GM21515 (cell line): Measurements from ENCODE around the gene PDCL3.

Experiments
- ATAC-seq: cut with Tn5 transposase; IDR thresholded peaks from one replicate; pipeline ENCODE4 v1.9.1; 2021; ENCODE audit not compliant: unreplicated experiment

PDCL3 gene

GRCh38 chr2:100562613-100563406 lies at the start of gene PDCL3:
Gene PDCL3 (plus strand): TSS chr2:100562993. CDS start chr2:100563068, 75 bp downstream.
- ATAC-seq, result peak; percentile 94

GRCh38 chr2:100513650-100514049 lies 49.1 kb upstream of the PDCL3 start:
- ATAC-seq, result no peak

GRCh38 chr2:100517556-100517955 lies 45.2 kb upstream of the PDCL3 start:
- no peak for ATAC-seq

- no peak for ATAC-seq
These were observed 44.0 kb upstream of the PDCL3 start for GRCh38 chr2:100518801-100519200.

GRCh38 chr2:100520224-100520623 lies 42.6 kb upstream of the PDCL3 start:
- no peak for ATAC-seq

- ATAC-seq, result no peak
These were observed 40.4 kb upstream of the PDCL3 start for GRCh38 chr2:100522430-100522829.

GRCh38 chr2:100524331-100524730 lies 38.5 kb upstream of the PDCL3 start:
- ATAC-seq, result no peak

GRCh38 chr2:100526868-100527267 lies 35.9 kb upstream of the PDCL3 start:
- no peak for ATAC-seq

GRCh38 chr2:100527440-100528015 lies 35.3 kb upstream of the PDCL3 start:
- ATAC-seq, result no peak

GRCh38 chr2:100529176-100529575 lies 33.6 kb upstream of the PDCL3 start:
- no peak for ATAC-seq

- ATAC-seq, result no peak
These were observed 32.9 kb upstream of the PDCL3 start for GRCh38 chr2:100529900-100530299.

- no peak for ATAC-seq
These were observed 26.9 kb upstream of the PDCL3 start for GRCh38 chr2:100535855-100536254.

- no peak for ATAC-seq
These were observed 24.9 kb upstream of the PDCL3 start for GRCh38 chr2:100537918-100538317.

- ATAC-seq, result no peak
These were observed 23.6 kb upstream of the PDCL3 start for GRCh38 chr2:100539221-100539620.

GRCh38 chr2:100541404-100541803 lies 21.4 kb upstream of the PDCL3 start:
- ATAC-seq, result no peak

- ATAC-seq, result no peak
These were observed 20.4 kb upstream of the PDCL3 start for GRCh38 chr2:100542418-100542817.

- ATAC-seq, result no peak
These were observed 17.7 kb upstream of the PDCL3 start for GRCh38 chr2:100544911-100545596.

- no peak for ATAC-seq
These were observed 16.3 kb upstream of the PDCL3 start for GRCh38 chr2:100546469-100546868.

GRCh38 chr2:100548771-100549170 lies 14.0 kb upstream of the PDCL3 start:
- no peak for ATAC-seq

GRCh38 chr2:100551303-100551702 lies 11.5 kb upstream of the PDCL3 start:
- ATAC-seq, result no peak

- ATAC-seq, result no peak
These were observed 7.9 kb upstream of the PDCL3 start for GRCh38 chr2:100554798-100555407.

- no peak for ATAC-seq
These were observed 6.0 kb upstream of the PDCL3 start for GRCh38 chr2:100556746-100557145.
